Smooth muscle cell (in vitro differentiated cells): ENCODE measurements around the gene TMBIM4. TPM values are rescaled to one million over a fixed set of nuclear protein-coding genes. Genes with fewer than 3 reads are reported as not detected.

ENCODE experiments used
- DNase-seq: peaks from one replicate; lab custom pipeline; 2025; ENCODE audit not compliant: unreplicated experiment; lab: John Stamatoyannopoulos, UW
- H2AFZ ChIP-seq: fragments of 200-600 bp; sonication (generic); 2 replicates; pipeline ENCODE4 v1.6.0; 2016; ENCODE audit warnings: antibody characterized with exemption, low read depth, mild to moderate bottlenecking
- H3F3A ChIP-seq: fragments of 200-600 bp; sonication (generic); 2 replicates; pipeline ENCODE4 v1.6.0; 2017; ENCODE audit warnings: antibody characterized with exemption, low read depth
- H3K27ac ChIP-seq: fragments of 200-600 bp; sonication (generic); 2 replicates; pipeline ENCODE4 v1.5.1; 2016; ENCODE audit warnings: low read depth, mild to moderate bottlenecking
- H3K27me3 ChIP-seq: fragments of 200-600 bp; sonication (generic); 2 replicates; pipeline ENCODE4 v1.6.1; 2016; ENCODE audit warnings: low read depth, mild to moderate bottlenecking
- H3K36me3 ChIP-seq: fragments of 200-600 bp; sonication (generic); 2 replicates; pipeline ENCODE4 v1.5.1; 2016; ENCODE audit warnings: low read depth
- H3K4me1 ChIP-seq: fragments of 200-600 bp; sonication (generic); 2 replicates; pipeline ENCODE4 v1.5.1; 2016; ENCODE audit warnings: low read depth
- H3K4me2 ChIP-seq: fragments of 200-600 bp; sonication (generic); 2 replicates; pipeline ENCODE4 v1.6.0; 2016; ENCODE audit warnings: mild to moderate bottlenecking
- H3K4me3 ChIP-seq: fragments of 200-600 bp; sonication (generic); 2 replicates; pipeline ENCODE4 v1.5.1; 2016; ENCODE audit warnings: mild to moderate bottlenecking
- H3K79me2 ChIP-seq: fragments of 200-600 bp; sonication (generic); 2 replicates; pipeline ENCODE4 v1.6.0; 2016; ENCODE audit warnings: low read depth, mild to moderate bottlenecking
- H3K9ac ChIP-seq: fragments of 200-600 bp; sonication (generic); 2 replicates; pipeline ENCODE4 v1.6.0; 2016; ENCODE audit warnings: low read depth
- H3K9me3 ChIP-seq: fragments of 200-600 bp; sonication (generic); replicated peaks from 2 replicates; pipeline ENCODE4 v1.5.1; 2016; ENCODE audit warnings: low read depth
- H4K20me1 ChIP-seq: fragments of 200-600 bp; sonication (generic); 2 replicates; pipeline ENCODE4 v1.6.0; 2016; ENCODE audit warnings: low read depth
- WGBS: methylation state at CpG from one replicate; pipeline ENCODE4 v1.1.7; 2016; ENCODE audit warnings: low lambda C conversion rate; 5-methylcytosine and 5-hydroxymethylcytosine counted together
- polyA plus RNA-seq: library from polyadenylated mRNA; unstranded; fragments of >200 nt; fragmentation: Nextera tagmentation; extraction: Ambion mirVana; gene quantifications from 2 replicates; pipeline ENCODE4 v1.2.1, GENCODE V29; 2016
- total RNA-seq: library from RNA; depleted of rRNA; stranded (reverse); fragments of >200 nt; gene quantifications from 2 replicates; pipeline ENCODE4 v1.2.3, GENCODE V29; 2014
- TF ChIP-seq, protein P1 (sequence below): fragments of 200-600 bp; sonication (generic); IDR thresholded peaks from 2 replicates; pipeline ENCODE4 v1.5.1; 2017; ENCODE audit warnings: borderline replicate concordance, mild to moderate bottlenecking, antibody characterized with exemption; ENCODE audit not compliant: insufficient read depth, poor library complexity, severe bottlenecking

The TMBIM4 gene
- total and polyA plus RNA-seq, 2 experiments from 2014 or later = 97.9 to 103 TPM

DNA sequence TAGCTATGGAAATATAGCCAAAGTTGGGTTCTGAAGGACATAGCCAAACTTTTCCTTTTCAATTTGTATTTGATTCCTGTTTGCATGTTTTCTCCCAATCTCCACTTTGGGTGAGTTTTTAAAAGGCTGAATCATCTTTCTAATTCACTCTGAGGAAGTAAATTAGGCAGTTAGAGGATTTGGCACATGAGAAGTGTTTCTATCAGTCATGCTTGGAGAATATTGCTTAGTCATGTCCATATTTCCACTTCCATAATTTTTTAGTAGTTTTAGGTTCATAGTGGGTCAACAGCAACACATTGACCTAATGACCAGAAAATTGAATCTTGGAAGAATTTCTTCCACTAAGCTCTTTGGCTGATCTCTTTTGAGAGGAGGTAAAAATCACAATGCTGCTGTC, 41.0 kb upstream of the TMBIM4 start:
- H4K20me1 ChIP-seq = no peaks in the 10 kb centered on the region
- H3K4me2 ChIP-seq = no peak overlapping the region
- no peak overlapping the region for H3K27ac ChIP-seq
- H3K4me3 ChIP-seq = no peak overlapping the region
- no peaks in the 10 kb centered on the region for H3F3A ChIP-seq
- H3K79me2 ChIP-seq = no peaks in the 10 kb centered on the region
- TF ChIP-seq, protein P1, sequence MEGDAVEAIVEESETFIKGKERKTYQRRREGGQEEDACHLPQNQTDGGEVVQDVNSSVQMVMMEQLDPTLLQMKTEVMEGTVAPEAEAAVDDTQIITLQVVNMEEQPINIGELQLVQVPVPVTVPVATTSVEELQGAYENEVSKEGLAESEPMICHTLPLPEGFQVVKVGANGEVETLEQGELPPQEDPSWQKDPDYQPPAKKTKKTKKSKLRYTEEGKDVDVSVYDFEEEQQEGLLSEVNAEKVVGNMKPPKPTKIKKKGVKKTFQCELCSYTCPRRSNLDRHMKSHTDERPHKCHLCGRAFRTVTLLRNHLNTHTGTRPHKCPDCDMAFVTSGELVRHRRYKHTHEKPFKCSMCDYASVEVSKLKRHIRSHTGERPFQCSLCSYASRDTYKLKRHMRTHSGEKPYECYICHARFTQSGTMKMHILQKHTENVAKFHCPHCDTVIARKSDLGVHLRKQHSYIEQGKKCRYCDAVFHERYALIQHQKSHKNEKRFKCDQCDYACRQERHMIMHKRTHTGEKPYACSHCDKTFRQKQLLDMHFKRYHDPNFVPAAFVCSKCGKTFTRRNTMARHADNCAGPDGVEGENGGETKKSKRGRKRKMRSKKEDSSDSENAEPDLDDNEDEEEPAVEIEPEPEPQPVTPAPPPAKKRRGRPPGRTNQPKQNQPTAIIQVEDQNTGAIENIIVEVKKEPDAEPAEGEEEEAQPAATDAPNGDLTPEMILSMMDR = no peak
- no peaks in the 10 kb centered on the region for H3K9me3 ChIP-seq
- no peak for DNase-seq
- H3K9ac ChIP-seq = no peak overlapping the region
- H3K4me1 ChIP-seq = no peaks in the 10 kb centered on the region
- H3K27me3 ChIP-seq = no peaks in the 10 kb centered on the region
- H2AFZ ChIP-seq = no peak overlapping the region
- H3K36me3 ChIP-seq = no peaks in the 10 kb centered on the region

DNA sequence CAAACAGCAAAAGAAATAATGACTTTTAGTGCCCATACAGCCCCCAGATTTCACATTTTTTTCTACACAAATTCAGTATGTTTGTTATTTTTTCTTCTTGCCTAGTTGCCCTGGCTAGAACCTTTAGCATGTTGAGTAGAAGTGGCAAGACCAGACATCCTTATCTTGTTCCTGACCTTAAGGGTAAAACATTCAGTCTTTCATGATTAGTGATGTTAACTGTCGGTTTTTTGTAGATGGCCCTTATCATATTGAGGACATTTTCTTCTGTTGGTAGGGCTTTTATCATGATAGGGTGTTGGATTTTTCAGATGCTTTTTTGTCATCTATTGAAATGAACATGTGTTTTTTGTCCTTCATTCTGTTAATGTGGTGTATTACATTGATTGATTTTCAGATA, 36.3 kb upstream of the TMBIM4 start:
- Histone ChIP-seq H3K79me2 (no peaks in the 10 kb centered on the region), H3K9ac (no peak overlapping the region), H3K36me3 (no peaks in the 10 kb centered on the region), H3K9me3 (no peaks in the 10 kb centered on the region), H3K4me3 (no peak overlapping the region), H3F3A (no peaks in the 10 kb centered on the region), H3K4me1 (no peaks in the 10 kb centered on the region), H3K27me3 (no peaks in the 10 kb centered on the region), H2AFZ (no peak overlapping the region), H3K4me2 (no peak overlapping the region), H3K27ac (no peak overlapping the region), H4K20me1 (no peaks in the 10 kb centered on the region)
- TF ChIP-seq, protein P1 = no peak
- DNase-seq = no peak
- WGBS = 59% methylated on average over 1 of the region's 1 CpG

DNA sequence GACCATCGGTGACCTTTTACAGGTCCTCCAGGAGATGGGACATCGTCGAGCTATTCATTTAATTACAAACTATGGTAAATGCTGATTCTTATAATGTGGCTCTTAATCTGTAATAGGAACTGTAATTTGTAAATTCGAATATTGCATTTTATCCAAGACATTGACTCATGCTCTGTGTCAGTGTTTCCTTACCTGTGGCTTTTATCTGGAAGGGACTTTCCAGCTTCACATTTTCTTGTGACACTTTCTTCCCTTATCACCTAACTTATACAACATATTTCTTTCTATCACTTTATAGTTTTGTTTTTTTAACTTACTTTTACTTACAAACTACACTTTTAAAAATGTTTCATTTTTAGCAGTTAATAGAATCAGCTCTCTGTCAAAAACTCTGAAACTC, 34.0 kb upstream of the TMBIM4 start:
- no peak overlapping the region for H3K4me3 ChIP-seq
- H3K79me2 ChIP-seq = no peaks in the 10 kb centered on the region
- H3K9me3 ChIP-seq = no peaks in the 10 kb centered on the region
- H3K4me2 ChIP-seq = no peak overlapping the region
- no peaks in the 10 kb centered on the region for H3K36me3 ChIP-seq
- H2AFZ ChIP-seq = no peak overlapping the region
- no peak overlapping the region for H3K27ac ChIP-seq
- H3K27me3 ChIP-seq = no peaks in the 10 kb centered on the region
- no peaks in the 10 kb centered on the region for H3K4me1 ChIP-seq
- H4K20me1 ChIP-seq = no peaks in the 10 kb centered on the region
- H3K9ac ChIP-seq = no peak overlapping the region
- TF ChIP-seq, protein P1 = no peak
- H3F3A ChIP-seq = no peaks in the 10 kb centered on the region
- no peak for DNase-seq
- WGBS = 87% methylated on average over 4 of the region's 4 CpGs

DNA sequence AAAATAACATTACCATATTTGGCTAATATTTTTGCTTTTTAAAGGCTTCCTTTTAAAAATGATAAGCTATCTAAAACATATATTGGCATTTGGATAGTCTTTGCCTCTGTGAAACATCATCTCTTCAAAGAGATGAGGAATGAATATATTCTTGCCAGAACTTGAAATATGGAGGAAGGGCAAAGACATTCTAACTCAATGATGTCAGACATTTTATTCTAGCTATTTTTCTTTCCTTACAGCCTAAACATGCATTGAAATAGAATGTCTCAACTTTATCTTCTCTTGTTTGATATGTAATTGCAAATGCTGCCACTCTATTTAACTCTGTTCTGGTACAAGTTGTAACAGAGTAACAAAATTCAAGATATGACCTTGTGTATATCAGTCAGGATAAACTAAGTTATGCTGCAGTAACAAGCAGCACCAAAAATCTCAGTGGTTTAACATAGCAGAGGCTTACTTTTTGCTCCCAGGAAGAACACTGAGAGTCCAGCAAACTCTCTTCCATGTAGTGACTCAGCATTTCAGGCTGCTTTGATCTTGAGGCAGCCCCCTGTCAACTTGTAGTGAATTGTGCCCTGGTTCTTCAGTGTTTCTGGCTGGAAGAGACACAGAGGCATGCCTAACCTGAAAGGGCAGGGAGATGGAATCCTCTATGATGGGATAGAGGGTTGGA, 30.2 kb upstream of the TMBIM4 start:
- Histone ChIP-seq H3K9me3 (no peaks in the 10 kb centered on the region), H3K27me3 (no peaks in the 10 kb centered on the region), H2AFZ (no peak overlapping the region), H3K79me2 (no peaks in the 10 kb centered on the region), H4K20me1 (no peaks in the 10 kb centered on the region), H3K36me3 (no peaks in the 10 kb centered on the region), H3K4me1 (no peaks in the 10 kb centered on the region), H3F3A (peaks cover 3% of the 10 kb centered on the region), H3K4me3 (no peak overlapping the region), H3K27ac (no peak overlapping the region), H3K9ac (no peak overlapping the region), H3K4me2 (no peak overlapping the region)
- TF ChIP-seq, protein P1 = no peak
- no peak for DNase-seq
